CD14-positive monocyte (primary cell): Measurements from ENCODE around the gene RANBP3L. TPM values are rescaled to one million over a fixed set of nuclear protein-coding genes. Genes with fewer than 3 reads are reported as not detected.

Experiments used
- DNase-seq, 3 donors: peaks; one replicate each; pipeline ENCODE4 v3.0.0-alpha.2; 2011 to 2022
- H2AFZ ChIP-seq: 2 replicates; pipeline ENCODE4 v1.6.0; 2012; ENCODE audit warnings: mild to moderate bottlenecking, low read depth, low read length, inconsistent platforms; ENCODE audit not compliant: insufficient read depth, poor library complexity, severe bottlenecking
- H3K27ac ChIP-seq, 2 donors: 1 replicate in 1 of 2; 2 replicates in 1 of 2; pipeline ENCODE4 v1.5.1; 2012 to 2013; ENCODE audit warnings: low read length in 2 of 2, control low read depth in 1 of 2, inconsistent platforms in 1 of 2, low read depth in 1 of 2, mild to moderate bottlenecking in 1 of 2
- H3K27me3 ChIP-seq, 2 donors: one replicate each; pipeline versions ENCODE4 v1.6.0 to v1.6.1; 2011 to 2013; ENCODE audit warnings: low read length in 2 of 2; ENCODE audit not compliant: control insufficient read depth in 2 of 2, insufficient read depth in 2 of 2
- H3K36me3 ChIP-seq, 2 donors: replicated peaks in 1 of 2; 1 replicate in 1 of 2; 2 replicates in 1 of 2; pipeline versions ENCODE4 v1.5.1 to v1.6.1; 2012 to 2013; ENCODE audit warnings: low read length in 2 of 2, control low read depth in 1 of 2, inconsistent platforms in 1 of 2, mild to moderate bottlenecking in 1 of 2; ENCODE audit not compliant: insufficient read depth in 2 of 2, control insufficient read depth in 1 of 2
- H3K4me1 ChIP-seq, 2 donors: 1 replicate in 1 of 2; 2 replicates in 1 of 2; pipeline versions ENCODE4 v1.5.1 to v1.6.1; 2012 to 2013; ENCODE audit warnings: low read length in 2 of 2, control low read depth in 1 of 2, inconsistent platforms in 1 of 2, mild to moderate bottlenecking in 1 of 2, moderate library complexity in 1 of 2; ENCODE audit not compliant: insufficient read depth in 2 of 2, control insufficient read depth in 1 of 2
- H3K4me2 ChIP-seq: replicated peaks from 2 replicates; pipeline ENCODE3; 2012; ENCODE audit warnings: low read length, moderate library complexity, mild to moderate bottlenecking; ENCODE audit not compliant: poor library complexity, severe bottlenecking; ENCODE audit errors: extremely low read depth
- H3K4me3 ChIP-seq, 3 experiments: fragments of 200-600 bp in 1 of 3; sonication (generic) in 1 of 3; replicated peaks in 1 of 3; 1 replicate in 2 of 3; 2 replicates in 1 of 3; pipeline ENCODE4 v1.5.1; 2011 to 2013; ENCODE audit warnings: low read length in 3 of 3, mild to moderate bottlenecking in 3 of 3, control low read depth in 2 of 3, low read depth in 2 of 3, inconsistent platforms in 1 of 3, moderate library complexity in 1 of 3
- H3K79me2 ChIP-seq: 2 replicates; pipeline ENCODE4 v1.6.0; 2012; ENCODE audit warnings: mild to moderate bottlenecking, control low read depth, inconsistent platforms, low read length, moderate library complexity; ENCODE audit not compliant: insufficient read depth
- H3K9ac ChIP-seq: 2 replicates; pipeline ENCODE4 v1.6.0; 2017; ENCODE audit warnings: low read length, mild to moderate bottlenecking; ENCODE audit not compliant: insufficient read depth, poor library complexity, severe bottlenecking
- H3K9me3 ChIP-seq, 2 donors: replicated peaks in 1 of 2; 1 replicate in 1 of 2; 2 replicates in 1 of 2; pipeline versions ENCODE4 v1.5.1 to v1.6.1; 2012 to 2013; ENCODE audit warnings: low read length in 2 of 2, control low read depth in 1 of 2; ENCODE audit not compliant: control insufficient read depth in 1 of 2, insufficient read depth in 1 of 2
- H4K20me1 ChIP-seq: 2 replicates; pipeline ENCODE4 v1.6.0; 2012; ENCODE audit warnings: mild to moderate bottlenecking, low read length, control low read depth, moderate library complexity; ENCODE audit not compliant: insufficient read depth
- H3K27ac Mint-ChIP-seq, 7 donors: one replicate each; pipeline ENCODE4 v1.8.0; 2020; ENCODE audit warnings: mild to moderate bottlenecking in 7 of 7, mixed read lengths in 7 of 7, moderate library complexity in 6 of 7, inconsistent platforms in 2 of 7
- H3K27me3 Mint-ChIP-seq, 3 donors: one replicate each; pipeline ENCODE4 v1.8.0; 2021 to 2022; ENCODE audit warnings: low read depth in 3 of 3, mild to moderate bottlenecking in 3 of 3, mixed read lengths in 3 of 3, moderate library complexity in 3 of 3, inconsistent platforms in 1 of 3
- H3K36me3 Mint-ChIP-seq, 2 donors: one replicate each; pipeline ENCODE4 v1.8.0; 2020; ENCODE audit warnings: mixed read lengths in 2 of 2, inconsistent platforms in 1 of 2, mild to moderate bottlenecking in 1 of 2
- H3K4me1 Mint-ChIP-seq: one replicate; pipeline ENCODE4 v1.8.0; 2020; ENCODE audit warnings: mild to moderate bottlenecking, mixed read lengths
- H3K4me3 Mint-ChIP-seq, 2 donors: one replicate each; pipeline ENCODE4 v1.8.0; 2020; ENCODE audit warnings: mild to moderate bottlenecking in 2 of 2, mixed read lengths in 2 of 2, moderate library complexity in 1 of 2
- H3K9me3 Mint-ChIP-seq, 7 donors: one replicate each; pipeline ENCODE4 v1.8.0; 2020 to 2022; ENCODE audit warnings: mixed read lengths in 7 of 7, mild to moderate bottlenecking in 6 of 7, moderate library complexity in 6 of 7, inconsistent platforms in 2 of 7
- whole genome bisulfite sequencing: methylation state at CpG from one replicate; pipeline ENCODE4 v1.1.5; 2013; ENCODE audit warnings: missing lambda C conversion rate; ENCODE audit not compliant: insufficient coverage; 5-methylcytosine and 5-hydroxymethylcytosine counted together
- intact Hi-C, 2 donors: fragments of 100-400 bp; cut with micrococcal nuclease; formaldehyde crosslinking; loops; one replicate each; pipeline versions ENCODE4 v1.15.0 to v1.15.1; 2023
- polyA plus RNA-seq, 3 donors: library from polyadenylated mRNA; depleted of rRNA in 1 of 3; unstranded in 2 of 3; stranded (reverse) in 1 of 3; fragments of 300-500 nt in 2 of 3; fragments of >200 nt in 1 of 3; fragmentation: Illumina TruSeq in 2 of 3; gene quantifications; 1 replicate in 2 of 3; 2 replicates in 1 of 3; pipeline ENCODE4 v1.2.3, GENCODE V29; 2012 to 2021
- TF ChIP-seq, protein P1 (sequence below): fragments of 200-600 bp; IDR thresholded peaks from one replicate; pipeline ENCODE4 v1.8.0; 2022; ENCODE audit warnings: antibody characterized with exemption, mild to moderate bottlenecking

Gene RANBP3L
- polyA plus RNA-seq, 3 donors = not detected

DNA sequence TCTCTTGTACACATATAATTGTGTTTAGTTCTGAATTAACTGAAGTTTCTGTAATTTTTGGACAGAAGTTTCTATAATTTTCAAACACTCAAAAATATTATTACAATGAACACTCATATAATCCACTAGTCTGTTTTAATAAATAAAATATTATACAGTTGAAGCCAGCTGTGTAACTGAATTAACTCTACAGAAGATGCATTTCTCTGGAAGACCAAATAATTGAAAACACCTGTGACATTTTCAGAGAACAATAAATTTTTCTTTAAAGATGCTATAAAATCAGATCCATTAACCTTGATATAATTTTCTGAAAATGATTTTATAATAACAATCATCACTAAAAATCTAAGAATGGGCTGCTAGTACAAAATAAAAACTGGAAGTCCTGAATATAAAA, 74.7 kb downstream of the RANBP3L start:
- no peak overlapping the region for H3K4me3 Mint-ChIP-seq
- TF ChIP-seq, protein P1, sequence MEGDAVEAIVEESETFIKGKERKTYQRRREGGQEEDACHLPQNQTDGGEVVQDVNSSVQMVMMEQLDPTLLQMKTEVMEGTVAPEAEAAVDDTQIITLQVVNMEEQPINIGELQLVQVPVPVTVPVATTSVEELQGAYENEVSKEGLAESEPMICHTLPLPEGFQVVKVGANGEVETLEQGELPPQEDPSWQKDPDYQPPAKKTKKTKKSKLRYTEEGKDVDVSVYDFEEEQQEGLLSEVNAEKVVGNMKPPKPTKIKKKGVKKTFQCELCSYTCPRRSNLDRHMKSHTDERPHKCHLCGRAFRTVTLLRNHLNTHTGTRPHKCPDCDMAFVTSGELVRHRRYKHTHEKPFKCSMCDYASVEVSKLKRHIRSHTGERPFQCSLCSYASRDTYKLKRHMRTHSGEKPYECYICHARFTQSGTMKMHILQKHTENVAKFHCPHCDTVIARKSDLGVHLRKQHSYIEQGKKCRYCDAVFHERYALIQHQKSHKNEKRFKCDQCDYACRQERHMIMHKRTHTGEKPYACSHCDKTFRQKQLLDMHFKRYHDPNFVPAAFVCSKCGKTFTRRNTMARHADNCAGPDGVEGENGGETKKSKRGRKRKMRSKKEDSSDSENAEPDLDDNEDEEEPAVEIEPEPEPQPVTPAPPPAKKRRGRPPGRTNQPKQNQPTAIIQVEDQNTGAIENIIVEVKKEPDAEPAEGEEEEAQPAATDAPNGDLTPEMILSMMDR = no peak
- H3K9ac ChIP-seq = no peak overlapping the region
- H3K27me3 Mint-ChIP-seq = peaks cover 0 to 2% (median 0%) of the 10 kb centered on the region in 3 donors
- no peak for DNase-seq
- no peak overlapping the region for H3K27ac ChIP-seq
- H3K4me2 ChIP-seq = no peak overlapping the region
- H2AFZ ChIP-seq = no peak overlapping the region
- peaks cover 0 to 1% (median 0%) of the 10 kb centered on the region in 7 donors for H3K9me3 Mint-ChIP-seq
- peaks cover 0 to 23% of the 10 kb centered on the region in 2 donors for H3K36me3 ChIP-seq
- no peaks in the 10 kb centered on the region for H3K79me2 ChIP-seq
- H3K27ac Mint-ChIP-seq = no peak overlapping the region
- H3K4me3 ChIP-seq = no peak overlapping the region
- no peaks in the 10 kb centered on the region for H3K4me1 ChIP-seq
- no peaks in the 10 kb centered on the region for H4K20me1 ChIP-seq
- no peaks in the 10 kb centered on the region for H3K9me3 ChIP-seq
- no peaks in the 10 kb centered on the region for H3K4me1 Mint-ChIP-seq
- intact Hi-C loops = no loop called here
- no peaks in the 10 kb centered on the region for H3K27me3 ChIP-seq
- peaks cover 8 to 20% of the 10 kb centered on the region in 2 donors for H3K36me3 Mint-ChIP-seq

DNA sequence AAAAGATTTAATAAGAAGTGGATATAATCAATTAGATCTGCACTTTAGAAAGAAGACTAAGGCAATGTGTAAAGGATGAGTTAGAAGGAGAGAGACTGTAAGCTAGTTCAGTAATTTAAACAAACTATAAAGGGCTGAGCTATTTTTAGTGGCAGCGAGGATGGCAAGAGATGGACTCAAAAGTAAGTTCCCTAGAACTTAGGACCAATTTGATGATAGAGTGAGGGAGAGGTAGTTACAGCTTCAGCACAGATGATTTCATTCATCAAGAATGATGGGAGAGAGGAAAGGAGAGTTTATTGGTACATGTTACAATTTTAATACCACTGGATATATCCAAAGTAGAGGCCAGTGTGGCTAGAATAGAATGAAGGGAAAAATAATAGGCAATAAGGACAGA, 79.1 kb downstream of the RANBP3L start:
- no CpG with 5 or more reads among the region's 1 CpG for WGBS
- Mint-ChIP-seq H3K27ac (no peak overlapping the region), H3K9me3 (peaks cover 0 to 1% (median 0%) of the 10 kb centered on the region in 7 donors), H3K4me3 (no peak overlapping the region), H3K36me3 (peaks cover 37 to 47% of the 10 kb centered on the region in 2 donors), H3K27me3 (no peaks in the 10 kb centered on the region), H3K4me1 (no peaks in the 10 kb centered on the region)
- H3K4me1 ChIP-seq = no peaks in the 10 kb centered on the region
- TF ChIP-seq, protein P1 = no peak
- no peaks in the 10 kb centered on the region for H3K9me3 ChIP-seq
- H3K9ac ChIP-seq = no peak overlapping the region
- no peaks in the 10 kb centered on the region for H3K27me3 ChIP-seq
- intact Hi-C loops = no loop called here
- H2AFZ ChIP-seq = no peak overlapping the region
- DNase-seq = no peak
- H3K36me3 ChIP-seq = peaks cover 16 to 56% of the 10 kb centered on the region in 2 donors
- H3K4me2 ChIP-seq = no peak overlapping the region
- no peak overlapping the region for H3K4me3 ChIP-seq
- H3K79me2 ChIP-seq = no peaks in the 10 kb centered on the region
- no peak overlapping the region for H3K27ac ChIP-seq
- H4K20me1 ChIP-seq = no peaks in the 10 kb centered on the region
